ENCODE data around the gene ESYT3.

GRCh38 chr3:138418601-138419206 is 15.7 kb upstream of the ESYT3 start:
- TF ChIP-seq CTCF (IDR thresholded peaks at IDR 0.05; ENCODE audit: low read depth, low read length) (no peak), EZH2phosphoT487 (IDR thresholded peaks at IDR 0.05; ENCODE audit: low read depth) (no peak)

Measured in OCI-LY3 (cell line).